ENCODE data around the gene PPP1R9B. TPM values are rescaled to one million over a fixed set of nuclear protein-coding genes. Genes with fewer than 3 reads are reported as not detected.

The PPP1R9B gene
- total RNA-seq, 1 donor from 2014 or later: 92.6 TPM

GRCh38 chr17:50117202-50118051 is 33.0 kb downstream of the PPP1R9B start:
- no peak overlapping the region for H3K27ac ChIP-seq
- peaks cover 13% of the 10 kb centered on the region for H3K4me1 ChIP-seq
- H3K4me3 ChIP-seq: peak overlapping the region; percentile 30
- H3K27me3 ChIP-seq (ENCODE audit: low read depth): peaks cover 43% of the 10 kb centered on the region
- TF ChIP-seq CTCF (IDR thresholded peaks at IDR 0.05): peak; percentile 60
- H3K36me3 ChIP-seq: no peaks in the 10 kb centered on the region
- H3K9me3 ChIP-seq: no peaks in the 10 kb centered on the region
- intact Hi-C loops (cut with DNase I): no loop called here
- peak; percentile 84 to 87 for ATAC-seq
- DNase-seq: peak; percentile 68

GRCh38 chr17:50115756-50116155 is 34.7 kb downstream of the PPP1R9B start:
- Histone ChIP-seq H3K4me1 (peaks cover 26% of the 10 kb centered on the region), H3K4me3 (no peak overlapping the region), H3K36me3 (no peaks in the 10 kb centered on the region), H3K27me3 (ENCODE audit: low read depth) (peaks cover 39% of the 10 kb centered on the region), H3K27ac (no peak overlapping the region), H3K9me3 (no peaks in the 10 kb centered on the region)
- intact Hi-C loops (cut with DNase I): no loop called here
- ATAC-seq (no peak), DNase-seq (no peak)
- TF ChIP-seq CTCF (IDR thresholded peaks at IDR 0.05): no peak

- ATAC-seq (no peak), DNase-seq (no peak)
- peak; percentile 59 for TF ChIP-seq CTCF (IDR thresholded peaks at IDR 0.05)
- peaks cover 39% of the 10 kb centered on the region for H3K27me3 ChIP-seq (ENCODE audit: low read depth)
- H3K9me3 ChIP-seq: no peaks in the 10 kb centered on the region
- no peak overlapping the region for H3K27ac ChIP-seq
- H3K36me3 ChIP-seq: peaks cover 5% of the 10 kb centered on the region
- H3K4me1 ChIP-seq: peaks cover 26% of the 10 kb centered on the region
- no peak overlapping the region for H3K4me3 ChIP-seq
- intact Hi-C loops (cut with DNase I): no loop called here
These were observed 35.6 kb downstream of the PPP1R9B start for GRCh38 chr17:50114849-50115357.

- no peak overlapping the region for H3K27ac ChIP-seq
- TF ChIP-seq CTCF (IDR thresholded peaks at IDR 0.05): no peak
- peaks cover 10% of the 10 kb centered on the region for H3K36me3 ChIP-seq
- ATAC-seq (no peak), DNase-seq (no peak)
- peaks cover 26% of the 10 kb centered on the region for H3K4me1 ChIP-seq
- intact Hi-C loops (cut with DNase I): no loop called here
- H3K27me3 ChIP-seq (ENCODE audit: low read depth): peaks cover 38% of the 10 kb centered on the region
- H3K9me3 ChIP-seq: no peaks in the 10 kb centered on the region
- H3K4me3 ChIP-seq: no peak overlapping the region
These were observed 36.1 kb downstream of the PPP1R9B start for GRCh38 chr17:50114401-50114800.

GRCh38 chr17:50113624-50114320 is 36.7 kb downstream of the PPP1R9B start:
- Histone ChIP-seq H3K9me3 (no peaks in the 10 kb centered on the region), H3K4me3 (no peak overlapping the region), H3K4me1 (peaks cover 26% of the 10 kb centered on the region), H3K36me3 (peaks cover 15% of the 10 kb centered on the region), H3K27me3 (ENCODE audit: low read depth) (peaks cover 32% of the 10 kb centered on the region), H3K27ac (no peak overlapping the region)
- DNase-seq (no peak), ATAC-seq (no peak)
- intact Hi-C loops (cut with DNase I): no loop called here
- TF ChIP-seq CTCF (IDR thresholded peaks at IDR 0.05): no peak
